Skeletal muscle tissue (tissue), 4 donors: ENCODE measurements around the gene TIPARP. TPM values are rescaled to one million over a fixed set of nuclear protein-coding genes. Genes with fewer than 3 reads are reported as not detected.

Experiments used
- H3K27ac ChIP-seq: one replicate; pipeline ENCODE4 v1.7.0; 2013; ENCODE audit warnings: mild to moderate bottlenecking, low read depth, low read length, inconsistent platforms
- H3K27me3 ChIP-seq, 3 donors: one replicate each; pipeline ENCODE4 v1.7.0; 2013; ENCODE audit warnings: low read length in 3 of 3; ENCODE audit not compliant: control insufficient read depth in 3 of 3, insufficient read depth in 3 of 3
- H3K36me3 ChIP-seq, 3 donors: one replicate each; pipeline ENCODE4 v1.7.0; 2013; ENCODE audit warnings: low read length in 3 of 3; ENCODE audit not compliant: control insufficient read depth in 3 of 3, insufficient read depth in 3 of 3
- H3K4me1 ChIP-seq, 3 donors: one replicate each; pipeline ENCODE4 v1.7.0; 2013; ENCODE audit warnings: low read length in 3 of 3, mild to moderate bottlenecking in 3 of 3; ENCODE audit not compliant: control insufficient read depth in 3 of 3, insufficient read depth in 3 of 3
- H3K4me3 ChIP-seq, 3 donors: one replicate each; pipeline ENCODE4 v1.7.0; 2013; ENCODE audit warnings: low read length in 3 of 3
- H3K9ac ChIP-seq, 3 donors: one replicate each; pipeline ENCODE4 v1.7.0; 2013; ENCODE audit warnings: low read length in 3 of 3, mild to moderate bottlenecking in 3 of 3, moderate library complexity in 2 of 3, low read depth in 1 of 3
- H3K9me3 ChIP-seq, 3 donors: one replicate each; pipeline ENCODE4 v1.7.0; 2013; ENCODE audit warnings: low read length in 3 of 3; ENCODE audit not compliant: control insufficient read depth in 3 of 3
- total RNA-seq: library from RNA; depleted of rRNA; stranded (reverse); fragments of >200 nt; gene quantifications from one replicate; pipeline ENCODE4 v1.2.3, GENCODE V29; 2014
- donor health status: Osteomylitis.

The TIPARP gene
- total RNA-seq, 1 donor from 2014 or later: 15.7 TPM

- H3K4me1 ChIP-seq: peaks cover 18 to 40% (median 40%) of the 10 kb centered on the region in 3 donors
- H3K4me3 ChIP-seq: no peak overlapping the region
- no peak overlapping the region for H3K9ac ChIP-seq
- no peak overlapping the region for H3K27ac ChIP-seq
- H3K9me3 ChIP-seq: no peaks in the 10 kb centered on the region
- peaks cover 0 to 12% (median 9%) of the 10 kb centered on the region in 3 donors for H3K36me3 ChIP-seq
- no peaks in the 10 kb centered on the region for H3K27me3 ChIP-seq
Observed at GRCh38 chr3:156682963-156683362, 8.6 kb downstream of the TIPARP start.

GRCh38 chr3:156685198-156685597 lies 10.8 kb downstream of the TIPARP start:
- H3K9ac ChIP-seq: no peak overlapping the region
- no peaks in the 10 kb centered on the region for H3K27me3 ChIP-seq
- no peak overlapping the region for H3K4me3 ChIP-seq
- H3K9me3 ChIP-seq: no peaks in the 10 kb centered on the region
- H3K27ac ChIP-seq: no peak overlapping the region
- H3K36me3 ChIP-seq: no peaks in the 10 kb centered on the region
- H3K4me1 ChIP-seq: peaks cover 17 to 36% (median 27%) of the 10 kb centered on the region in 3 donors

- Histone ChIP-seq H3K27ac (no peak overlapping the region), H3K4me3 (no peak overlapping the region), H3K9ac (no peak overlapping the region), H3K4me1 (peaks cover 17 to 33% (median 24%) of the 10 kb centered on the region in 3 donors), H3K9me3 (no peaks in the 10 kb centered on the region), H3K27me3 (no peaks in the 10 kb centered on the region), H3K36me3 (no peaks in the 10 kb centered on the region)
Observed at GRCh38 chr3:156685752-156686151, 11.4 kb downstream of the TIPARP start.

GRCh38 chr3:156687023-156687422 lies 12.6 kb downstream of the TIPARP start:
- Histone ChIP-seq H3K27ac (no peak overlapping the region), H3K9ac (no peak overlapping the region), H3K4me1 (peaks cover 6 to 21% (median 21%) of the 10 kb centered on the region in 3 donors), H3K4me3 (no peak overlapping the region), H3K36me3 (no peaks in the 10 kb centered on the region), H3K9me3 (no peaks in the 10 kb centered on the region), H3K27me3 (no peaks in the 10 kb centered on the region)

- no peak overlapping the region for H3K4me3 ChIP-seq
- H3K27ac ChIP-seq: no peak overlapping the region
- no peaks in the 10 kb centered on the region for H3K27me3 ChIP-seq
- no peaks in the 10 kb centered on the region for H3K36me3 ChIP-seq
- H3K4me1 ChIP-seq: peaks cover 5 to 16% (median 13%) of the 10 kb centered on the region in 3 donors
- H3K9me3 ChIP-seq: no peaks in the 10 kb centered on the region
- no peak overlapping the region for H3K9ac ChIP-seq
Observed at GRCh38 chr3:156688632-156689452, 14.5 kb downstream of the TIPARP start.

GRCh38 chr3:156689608-156690007 lies 15.2 kb downstream of the TIPARP start:
- Histone ChIP-seq H3K9ac (no peak overlapping the region), H3K4me3 (no peak overlapping the region), H3K27me3 (no peaks in the 10 kb centered on the region), H3K9me3 (no peaks in the 10 kb centered on the region), H3K4me1 (peaks cover 5 to 16% (median 13%) of the 10 kb centered on the region in 3 donors), H3K27ac (no peak overlapping the region), H3K36me3 (no peaks in the 10 kb centered on the region)

GRCh38 chr3:156691920-156692319 lies 17.5 kb downstream of the TIPARP start:
- Histone ChIP-seq H3K4me3 (no peak overlapping the region), H3K27me3 (no peaks in the 10 kb centered on the region), H3K27ac (no peak overlapping the region), H3K9me3 (no peaks in the 10 kb centered on the region), H3K4me1 (peaks cover 0 to 10% (median 5%) of the 10 kb centered on the region in 3 donors), H3K36me3 (peaks cover 5 to 10% (median 10%) of the 10 kb centered on the region in 3 donors), H3K9ac (no peak overlapping the region)

GRCh38 chr3:156693166-156693565 lies 18.8 kb downstream of the TIPARP start:
- no peak overlapping the region for H3K27ac ChIP-seq
- H3K4me3 ChIP-seq: no peak overlapping the region
- no peak overlapping the region for H3K9ac ChIP-seq
- peaks cover 5 to 20% (median 10%) of the 10 kb centered on the region in 3 donors for H3K36me3 ChIP-seq
- no peaks in the 10 kb centered on the region for H3K9me3 ChIP-seq
- peaks cover 0 to 10% (median 5%) of the 10 kb centered on the region in 3 donors for H3K4me1 ChIP-seq
- no peaks in the 10 kb centered on the region for H3K27me3 ChIP-seq

GRCh38 chr3:156694536-156694935 lies 20.1 kb downstream of the TIPARP start:
- Histone ChIP-seq H3K9ac (no peak overlapping the region), H3K27ac (no peak overlapping the region), H3K9me3 (no peaks in the 10 kb centered on the region), H3K27me3 (no peaks in the 10 kb centered on the region), H3K4me1 (peaks cover 0 to 10% (median 4%) of the 10 kb centered on the region in 3 donors), H3K36me3 (peaks cover 5 to 20% (median 15%) of the 10 kb centered on the region in 3 donors), H3K4me3 (no peak overlapping the region)

- Histone ChIP-seq H3K27ac (no peak overlapping the region), H3K4me1 (no peaks in the 10 kb centered on the region), H3K27me3 (no peaks in the 10 kb centered on the region), H3K9me3 (no peaks in the 10 kb centered on the region), H3K36me3 (peaks cover 4 to 28% (median 25%) of the 10 kb centered on the region in 3 donors), H3K4me3 (no peak overlapping the region), H3K9ac (no peak overlapping the region)
Observed at GRCh38 chr3:156702367-156702766, 28.0 kb downstream of the TIPARP start.
